A549 (cell line): ENCODE measurements around the gene VPS4A.

Source experiments
- BHLHE40 ChIP-seq: IDR thresholded peaks from 2 replicates; pipeline ENCODE4 v1.6.1; 2012; ENCODE audit warnings: low read depth, low read length, inconsistent platforms
- CBX2 ChIP-seq: fragments of 200-600 bp; sonication (generic); IDR thresholded peaks from 2 replicates; pipeline ENCODE4 v1.6.1; 2016; ENCODE audit warnings: low read depth, mild to moderate bottlenecking, borderline replicate concordance
- CEBPB ChIP-seq, 2 experiments: fragments of >200 bp in 1 of 2; sonication (Bioruptor Twin) in 1 of 2; formaldehyde crosslinking in 1 of 2; IDR thresholded peaks; 2 replicates each; pipeline ENCODE4 v1.6.1; 2012 to 2016
- CHD4 ChIP-seq: fragments of 200-600 bp; sonication (generic); IDR thresholded peaks from 2 replicates; pipeline ENCODE4 v1.6.1; 2016; ENCODE audit warnings: antibody characterized with exemption, mild to moderate bottlenecking, borderline replicate concordance
- CTCF ChIP-seq: fragments of >200 bp; sonication (Bioruptor Twin); formaldehyde crosslinking; IDR thresholded peaks from 3 replicates; pipeline ENCODE4 v1.5.1; 2016
- EP300 ChIP-seq, 2 experiments: fragments of >200 bp; sonication (Bioruptor Twin); formaldehyde crosslinking; IDR thresholded peaks; 2 replicates in 1 of 2; 3 replicates in 1 of 2; pipeline ENCODE4 v1.6.1; 2016 to 2017
- JUN ChIP-seq, 2 experiments: fragments of >200 bp; sonication (Bioruptor Twin); formaldehyde crosslinking; IDR thresholded peaks; 2 replicates in 1 of 2; 3 replicates in 1 of 2; pipeline ENCODE4 v1.6.1; 2016 to 2017
- MAFK ChIP-seq: fragments of 450-650 bp; IDR thresholded peaks from 2 replicates; pipeline ENCODE4 v1.6.1; 2014; ENCODE audit not compliant: partially characterized antibody
- MAX ChIP-seq: IDR thresholded peaks from 2 replicates; pipeline ENCODE4 v1.6.1; 2012
- PBX3 ChIP-seq: IDR thresholded peaks from 2 replicates; pipeline ENCODE4 v1.6.1; 2012
- PHF8 ChIP-seq: fragments of 200-600 bp; sonication (generic); IDR thresholded peaks from 2 replicates; pipeline ENCODE4 v1.6.1; 2016; ENCODE audit warnings: low read depth, mild to moderate bottlenecking, antibody characterized with exemption, moderate library complexity, borderline replicate concordance
- POLR2A ChIP-seq: IDR thresholded peaks from 2 replicates; pipeline ENCODE4 v1.6.1; 2012; ENCODE audit warnings: mild to moderate bottlenecking, low read length
- RCOR1 ChIP-seq: fragments of 150-350 bp; IDR thresholded peaks from 2 replicates; pipeline ENCODE4 v1.6.1; 2014; ENCODE audit warnings: antibody characterized with exemption, low read length, low read depth
- ZFP36 ChIP-seq: fragments of 450-650 bp; IDR thresholded peaks from 2 replicates; pipeline ENCODE4 v1.6.1; 2014; ENCODE audit warnings: borderline replicate concordance; ENCODE audit not compliant: partially characterized antibody

GRCh38 chr16:69293401-69293800 is 17.7 kb upstream of the VPS4A start:
- no peak for TF ChIP-seq ZFP36
- no peak for TF ChIP-seq CEBPB (IDR thresholded peaks at IDR 0.05)
- no peak for TF ChIP-seq BHLHE40
- TF ChIP-seq CTCF: no peak
- no peak for TF ChIP-seq MAFK
- no peak for TF ChIP-seq MAX
- no peak for TF ChIP-seq POLR2A
- no peak for TF ChIP-seq PHF8
- no peak for TF ChIP-seq JUN (IDR thresholded peaks at IDR 0.05)
- TF ChIP-seq EP300 (IDR thresholded peaks at IDR 0.05): no peak
- TF ChIP-seq CHD4: no peak
- TF ChIP-seq CBX2: no peak
- TF ChIP-seq PBX3: no peak
- no peak for TF ChIP-seq RCOR1
